ENCODE data around the gene NKIRAS2. TPM values are rescaled to one million over a fixed set of nuclear protein-coding genes. Genes with fewer than 3 reads are reported as not detected.

NKIRAS2 gene
- polyA plus RNA-seq, 6 donors from 2014 or later = 25.0 to 42.1 (median 36.1) TPM

Other genes starting within 250 kb of the NKIRAS2 start
- 100 to 1,000 TPM in 2 of 6 donors, 10 to 100 TPM in 4; 32.9 to 123 (median 51.0) TPM for gene JUP, start 233.4 kb upstream of the NKIRAS2 start, polyA plus RNA-seq (ENCODE audit: low read depth in 6 of 6)
- 1 to 10 TPM in 2 of 6 donors, under 1 TPM in 4; 0.39 to 2.9 (median 0.87) TPM for gene P3H4, start 208.1 kb upstream of the NKIRAS2 start, polyA plus RNA-seq (ENCODE audit: low read depth in 6 of 6)
- gene FKBP10, start 207.1 kb upstream of the NKIRAS2 start, polyA plus RNA-seq (ENCODE audit: low read depth in 6 of 6) = not detected
- gene NT5C3B, start 183.9 kb upstream of the NKIRAS2 start, polyA plus RNA-seq (ENCODE audit: low read depth in 6 of 6) = 10 to 100 TPM; 28.9 to 49.8 (median 37.8) TPM
- gene KLHL10, start 182.3 kb upstream of the NKIRAS2 start, polyA plus RNA-seq (ENCODE audit: low read depth in 6 of 6) = not detected
- gene KLHL11, start 154.7 kb upstream of the NKIRAS2 start, polyA plus RNA-seq (ENCODE audit: low read depth in 6 of 6) = 1 to 10 TPM; 3.6 to 9.8 (median 6.7) TPM
- 10 to 100 TPM; 34.0 to 63.5 (median 49.8) TPM for gene ACLY, start 101.1 kb upstream of the NKIRAS2 start, polyA plus RNA-seq (ENCODE audit: low read depth in 6 of 6)
- under 1 TPM in 4 of 6 donors, not detected in 2; 0.17 to 0.60 (median 0.37) TPM for gene ODAD4, start 89.5 kb upstream of the NKIRAS2 start, polyA plus RNA-seq (ENCODE audit: low read depth in 6 of 6)
- gene CNP, start 53.3 kb upstream of the NKIRAS2 start, polyA plus RNA-seq (ENCODE audit: low read depth in 6 of 6) = 10 to 100 TPM; 27.5 to 42.4 (median 34.8) TPM
- gene DNAJC7, start 2.7 kb upstream of the NKIRAS2 start, polyA plus RNA-seq (ENCODE audit: low read depth in 6 of 6) = 10 to 100 TPM; 33.4 to 98.0 (median 77.4) TPM
- under 1 TPM; 0.13 to 0.87 (median 0.58) TPM for gene C17orf113, start 30.5 kb downstream of the NKIRAS2 start, polyA plus RNA-seq (ENCODE audit: low read depth in 6 of 6)
- under 1 TPM in 1 of 6 donors, not detected in 5; 0.21 TPM for gene ZNF385C, start 78.4 kb downstream of the NKIRAS2 start, polyA plus RNA-seq (ENCODE audit: low read depth in 6 of 6)
- 10 to 100 TPM in 5 of 6 donors, 1 to 10 TPM in 1; 9.4 to 22.3 (median 13.4) TPM for gene DHX58, start 92.6 kb downstream of the NKIRAS2 start, polyA plus RNA-seq (ENCODE audit: low read depth in 6 of 6)
- 10 to 100 TPM in 4 of 6 donors, 1 to 10 TPM in 2; 5.0 to 13.5 (median 10.1) TPM for gene KAT2A, start 101.3 kb downstream of the NKIRAS2 start, polyA plus RNA-seq (ENCODE audit: low read depth in 6 of 6)
- under 1 TPM in 4 of 6 donors, not detected in 2; 0.17 to 0.37 (median 0.25) TPM for gene HSPB9, start 102.7 kb downstream of the NKIRAS2 start, polyA plus RNA-seq (ENCODE audit: low read depth in 6 of 6)
- gene RAB5C, start 134.9 kb downstream of the NKIRAS2 start, polyA plus RNA-seq (ENCODE audit: low read depth in 6 of 6) = 100 to 1,000 TPM in 3 of 6 donors, 10 to 100 TPM in 3; 72.4 to 137 (median 94.4) TPM
- under 1 TPM in 4 of 6 donors, not detected in 2; 0.09 to 0.17 (median 0.12) TPM for gene KCNH4, start 161.1 kb downstream of the NKIRAS2 start, polyA plus RNA-seq (ENCODE audit: low read depth in 6 of 6)
- gene HCRT, start 165.4 kb downstream of the NKIRAS2 start, polyA plus RNA-seq (ENCODE audit: low read depth in 6 of 6) = not detected
- 10 to 100 TPM; 21.9 to 32.7 (median 26.2) TPM for gene GHDC, start 174.4 kb downstream of the NKIRAS2 start, polyA plus RNA-seq (ENCODE audit: low read depth in 6 of 6)